CD14-positive monocyte (primary cell): Measurements from ENCODE around the gene SNRPD2. TPM values are rescaled to one million over a fixed set of nuclear protein-coding genes. Genes with fewer than 3 reads are reported as not detected.

Experiments
- DNase-seq, 3 donors: peaks; one replicate each; pipeline ENCODE4 v3.0.0-alpha.2; 2011 to 2022
- H2AFZ ChIP-seq: 2 replicates; pipeline ENCODE4 v1.6.0; 2012; ENCODE audit warnings: mild to moderate bottlenecking, low read depth, low read length, inconsistent platforms; ENCODE audit not compliant: insufficient read depth, poor library complexity, severe bottlenecking
- H3K27ac ChIP-seq, 2 donors: 1 replicate in 1 of 2; 2 replicates in 1 of 2; pipeline ENCODE4 v1.5.1; 2012 to 2013; ENCODE audit warnings: low read length in 2 of 2, control low read depth in 1 of 2, inconsistent platforms in 1 of 2, low read depth in 1 of 2, mild to moderate bottlenecking in 1 of 2
- H3K27me3 ChIP-seq, 2 donors: one replicate each; pipeline versions ENCODE4 v1.6.0 to v1.6.1; 2011 to 2013; ENCODE audit warnings: low read length in 2 of 2; ENCODE audit not compliant: control insufficient read depth in 2 of 2, insufficient read depth in 2 of 2
- H3K36me3 ChIP-seq, 2 donors: replicated peaks in 1 of 2; 1 replicate in 1 of 2; 2 replicates in 1 of 2; pipeline versions ENCODE4 v1.5.1 to v1.6.1; 2012 to 2013; ENCODE audit warnings: low read length in 2 of 2, control low read depth in 1 of 2, inconsistent platforms in 1 of 2, mild to moderate bottlenecking in 1 of 2; ENCODE audit not compliant: insufficient read depth in 2 of 2, control insufficient read depth in 1 of 2
- H3K4me1 ChIP-seq, 2 donors: 1 replicate in 1 of 2; 2 replicates in 1 of 2; pipeline versions ENCODE4 v1.5.1 to v1.6.1; 2012 to 2013; ENCODE audit warnings: low read length in 2 of 2, control low read depth in 1 of 2, inconsistent platforms in 1 of 2, mild to moderate bottlenecking in 1 of 2, moderate library complexity in 1 of 2; ENCODE audit not compliant: insufficient read depth in 2 of 2, control insufficient read depth in 1 of 2
- H3K4me2 ChIP-seq: replicated peaks from 2 replicates; pipeline ENCODE3; 2012; ENCODE audit warnings: low read length, moderate library complexity, mild to moderate bottlenecking; ENCODE audit not compliant: poor library complexity, severe bottlenecking; ENCODE audit errors: extremely low read depth
- H3K4me3 ChIP-seq, 3 experiments: fragments of 200-600 bp in 1 of 3; sonication (generic) in 1 of 3; replicated peaks in 1 of 3; 1 replicate in 2 of 3; 2 replicates in 1 of 3; pipeline ENCODE4 v1.5.1; 2011 to 2013; ENCODE audit warnings: low read length in 3 of 3, mild to moderate bottlenecking in 3 of 3, control low read depth in 2 of 3, low read depth in 2 of 3, inconsistent platforms in 1 of 3, moderate library complexity in 1 of 3
- H3K79me2 ChIP-seq: 2 replicates; pipeline ENCODE4 v1.6.0; 2012; ENCODE audit warnings: mild to moderate bottlenecking, control low read depth, inconsistent platforms, low read length, moderate library complexity; ENCODE audit not compliant: insufficient read depth
- H3K9ac ChIP-seq: 2 replicates; pipeline ENCODE4 v1.6.0; 2017; ENCODE audit warnings: low read length, mild to moderate bottlenecking; ENCODE audit not compliant: insufficient read depth, poor library complexity, severe bottlenecking
- H3K9me3 ChIP-seq, 2 donors: replicated peaks in 1 of 2; 1 replicate in 1 of 2; 2 replicates in 1 of 2; pipeline versions ENCODE4 v1.5.1 to v1.6.1; 2012 to 2013; ENCODE audit warnings: low read length in 2 of 2, control low read depth in 1 of 2; ENCODE audit not compliant: control insufficient read depth in 1 of 2, insufficient read depth in 1 of 2
- H4K20me1 ChIP-seq: 2 replicates; pipeline ENCODE4 v1.6.0; 2012; ENCODE audit warnings: mild to moderate bottlenecking, low read length, control low read depth, moderate library complexity; ENCODE audit not compliant: insufficient read depth
- H3K27ac Mint-ChIP-seq, 7 donors: one replicate each; pipeline ENCODE4 v1.8.0; 2020; ENCODE audit warnings: mild to moderate bottlenecking in 7 of 7, mixed read lengths in 7 of 7, moderate library complexity in 6 of 7, inconsistent platforms in 2 of 7
- H3K27me3 Mint-ChIP-seq, 3 donors: one replicate each; pipeline ENCODE4 v1.8.0; 2021 to 2022; ENCODE audit warnings: low read depth in 3 of 3, mild to moderate bottlenecking in 3 of 3, mixed read lengths in 3 of 3, moderate library complexity in 3 of 3, inconsistent platforms in 1 of 3
- H3K36me3 Mint-ChIP-seq, 2 donors: one replicate each; pipeline ENCODE4 v1.8.0; 2020; ENCODE audit warnings: mixed read lengths in 2 of 2, inconsistent platforms in 1 of 2, mild to moderate bottlenecking in 1 of 2
- H3K4me1 Mint-ChIP-seq: one replicate; pipeline ENCODE4 v1.8.0; 2020; ENCODE audit warnings: mild to moderate bottlenecking, mixed read lengths
- H3K4me3 Mint-ChIP-seq, 2 donors: one replicate each; pipeline ENCODE4 v1.8.0; 2020; ENCODE audit warnings: mild to moderate bottlenecking in 2 of 2, mixed read lengths in 2 of 2, moderate library complexity in 1 of 2
- H3K9me3 Mint-ChIP-seq, 7 donors: one replicate each; pipeline ENCODE4 v1.8.0; 2020 to 2022; ENCODE audit warnings: mixed read lengths in 7 of 7, mild to moderate bottlenecking in 6 of 7, moderate library complexity in 6 of 7, inconsistent platforms in 2 of 7
- WGBS: methylation state at CpG from one replicate; pipeline ENCODE4 v1.1.5; 2013; ENCODE audit warnings: missing lambda C conversion rate; ENCODE audit not compliant: insufficient coverage; 5-methylcytosine and 5-hydroxymethylcytosine counted together
- intact Hi-C, 2 donors: fragments of 100-400 bp; cut with micrococcal nuclease; formaldehyde crosslinking; loops; one replicate each; pipeline versions ENCODE4 v1.15.0 to v1.15.1; 2023
- polyA plus RNA-seq, 3 donors: library from polyadenylated mRNA; depleted of rRNA in 1 of 3; unstranded in 2 of 3; stranded (reverse) in 1 of 3; fragments of 300-500 nt in 2 of 3; fragments of >200 nt in 1 of 3; fragmentation: Illumina TruSeq in 2 of 3; gene quantifications; 1 replicate in 2 of 3; 2 replicates in 1 of 3; pipeline ENCODE4 v1.2.3, GENCODE V29; 2012 to 2021
- TF ChIP-seq, protein P1 (sequence below): fragments of 200-600 bp; IDR thresholded peaks from one replicate; pipeline ENCODE4 v1.8.0; 2022; ENCODE audit warnings: antibody characterized with exemption, mild to moderate bottlenecking

The SNRPD2 gene
- polyA plus RNA-seq, 3 donors: 251 to 516 (median 491) TPM

GRCh38 chr19:45643927-45644771 is 47.6 kb downstream of the SNRPD2 start:
- WGBS: 50% methylated on average over 3 of the region's 14 CpGs
- no peak overlapping the region for H2AFZ ChIP-seq
- H3K4me2 ChIP-seq: no peak overlapping the region
- Mint-ChIP-seq H3K27ac (no peak overlapping the region), H3K4me3 (peak overlapping the region in 1 of 2 donors; percentile 67), H3K4me1 (peaks cover 39% of the 10 kb centered on the region), H3K27me3 (peaks cover 38 to 47% (median 40%) of the 10 kb centered on the region in 3 donors), H3K36me3 (peaks cover 2 to 6% of the 10 kb centered on the region in 2 donors), H3K9me3 (peaks cover 0 to 12% (median 2%) of the 10 kb centered on the region in 7 donors)
- no peaks in the 10 kb centered on the region for H3K9me3 ChIP-seq
- no peaks in the 10 kb centered on the region for H3K79me2 ChIP-seq
- H3K27ac ChIP-seq: no peak overlapping the region
- no peak overlapping the region for H3K4me3 ChIP-seq
- H3K4me1 ChIP-seq: peaks cover 52 to 58% of the 10 kb centered on the region in 2 donors
- H3K9ac ChIP-seq: no peak overlapping the region
- TF ChIP-seq, protein P1, sequence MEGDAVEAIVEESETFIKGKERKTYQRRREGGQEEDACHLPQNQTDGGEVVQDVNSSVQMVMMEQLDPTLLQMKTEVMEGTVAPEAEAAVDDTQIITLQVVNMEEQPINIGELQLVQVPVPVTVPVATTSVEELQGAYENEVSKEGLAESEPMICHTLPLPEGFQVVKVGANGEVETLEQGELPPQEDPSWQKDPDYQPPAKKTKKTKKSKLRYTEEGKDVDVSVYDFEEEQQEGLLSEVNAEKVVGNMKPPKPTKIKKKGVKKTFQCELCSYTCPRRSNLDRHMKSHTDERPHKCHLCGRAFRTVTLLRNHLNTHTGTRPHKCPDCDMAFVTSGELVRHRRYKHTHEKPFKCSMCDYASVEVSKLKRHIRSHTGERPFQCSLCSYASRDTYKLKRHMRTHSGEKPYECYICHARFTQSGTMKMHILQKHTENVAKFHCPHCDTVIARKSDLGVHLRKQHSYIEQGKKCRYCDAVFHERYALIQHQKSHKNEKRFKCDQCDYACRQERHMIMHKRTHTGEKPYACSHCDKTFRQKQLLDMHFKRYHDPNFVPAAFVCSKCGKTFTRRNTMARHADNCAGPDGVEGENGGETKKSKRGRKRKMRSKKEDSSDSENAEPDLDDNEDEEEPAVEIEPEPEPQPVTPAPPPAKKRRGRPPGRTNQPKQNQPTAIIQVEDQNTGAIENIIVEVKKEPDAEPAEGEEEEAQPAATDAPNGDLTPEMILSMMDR: no peak
- no peak for DNase-seq
- peaks cover 4% of the 10 kb centered on the region for H4K20me1 ChIP-seq
- peaks cover 16 to 33% of the 10 kb centered on the region in 2 donors for H3K27me3 ChIP-seq
- intact Hi-C loops: loop anchor here (2.0 to 10.0 kb wide), 6 partner anchors 33 to 119 kb away; partner anchors contain the start of genes OPA3 (in 1 of the 2) and QPCTL (in 1 of the 2)
- H3K36me3 ChIP-seq: no peaks in the 10 kb centered on the region

GRCh38 chr19:45643024-45643926 is 48.5 kb downstream of the SNRPD2 start:
- Histone ChIP-seq H3K36me3 (no peaks in the 10 kb centered on the region), H3K27ac (peak overlapping the region; percentile 52 to 96), H3K4me3 (peak overlapping the region in 1 of 3 experiments; percentile 28), H3K4me1 (peaks cover 59 to 67% of the 10 kb centered on the region in 2 donors), H3K4me2 (peak overlapping the region; percentile 50), H3K9me3 (no peaks in the 10 kb centered on the region), H3K9ac (no peak overlapping the region), H4K20me1 (peaks cover 4% of the 10 kb centered on the region), H2AFZ (no peak overlapping the region), H3K79me2 (peaks cover 8% of the 10 kb centered on the region), H3K27me3 (peaks cover 16 to 33% of the 10 kb centered on the region in 2 donors)
- DNase-seq: peak; percentile 82 to 86 (median 82)
- TF ChIP-seq, protein P1: peak; percentile 97
- Mint-ChIP-seq H3K27me3 (peaks cover 39 to 46% (median 40%) of the 10 kb centered on the region in 3 donors), H3K4me3 (peak overlapping the region; percentile 69 to 83), H3K27ac (peak overlapping the region; percentile 57 to 96 (median 92)), H3K4me1 (peaks cover 46% of the 10 kb centered on the region), H3K36me3 (peaks cover 2 to 6% of the 10 kb centered on the region in 2 donors), H3K9me3 (peaks cover 0 to 12% (median 2%) of the 10 kb centered on the region in 7 donors)
- WGBS: 9% methylated on average over 24 of the region's 39 CpGs
- intact Hi-C loops: loop anchor here (2.0 to 10.0 kb wide), 6 partner anchors 34 to 118 kb away; partner anchors contain the start of genes OPA3 (in 1 of the 2) and QPCTL (in 1 of the 2)
